GM10248 (cell line): ENCODE results near the gene LTBR.

Source experiments
- CTCF ChIA-PET: fragments of 300-600 bp; sonication (Branson Sonifier 250); formaldehyde crosslinking; extraction: SDS; loops from one replicate; lab custom pipeline; 2021; ENCODE audit warnings: antibody characterized with exemption; lab: Yijun Ruan, JAX
- POLR2A ChIA-PET: fragments of 350-650 bp; sonication (Branson Sonifier 250); formaldehyde crosslinking; extraction: SDS; loops from one replicate; lab custom pipeline; 2020; ENCODE audit warnings: antibody characterized with exemption; lab: Yijun Ruan, JAX
- DNase-seq: peaks from one replicate; pipeline ENCODE4 v3.0.0; 2012; ENCODE audit errors: extremely low spot score
- CTCF ChIP-seq: IDR thresholded peaks from 2 replicates; pipeline ENCODE4 v1.5.1; 2012; ENCODE audit warnings: mild to moderate bottlenecking, low read depth; ENCODE audit errors: extremely low read depth, missing control alignments, control extremely low read depth

The LTBR gene

GRCh38 chr12:6367065-6367968, 16.6 kb upstream of the LTBR start:
- peak; percentile 49 for TF ChIP-seq CTCF
- DNase-seq = peak; percentile 80
- CTCF ChIA-PET = interaction anchor here (0.9 to 2.6 kb wide), 6 partner anchors 10 to 170 kb away, joined by 3 to 14 read pairs (median 3); no protein-coding TSS in a partner anchor
- POLR2A ChIA-PET = interaction anchor here (0.5 to 1.0 kb wide), 2 partner anchors 104 to 191 kb away, joined by 3 to 6 read pairs; no protein-coding TSS in a partner anchor

- ChIA-PET POLR2A (no interaction called here), CTCF (interaction anchor here (1.2 to 2.6 kb wide), 5 partner anchors 11 to 46 kb away, joined by 3 to 14 read pairs (median 3); no protein-coding TSS in a partner anchor)
- DNase-seq = no peak
- no peak for TF ChIP-seq CTCF
These were observed 15.7 kb upstream of the LTBR start for GRCh38 chr12:6367969-6368892.

GRCh38 chr12:6368906-6369525, 14.9 kb upstream of the LTBR start:
- CTCF ChIA-PET = interaction anchor here (1.4 kb wide), 1 partner anchor 46 kb away, joined by 3 read pairs; no protein-coding TSS in a partner anchor
- POLR2A ChIA-PET = no interaction called here
- no peak for TF ChIP-seq CTCF
- no peak for DNase-seq

- no peak for TF ChIP-seq CTCF
- DNase-seq = no peak
- ChIA-PET POLR2A (no interaction called here), CTCF (interaction anchor here (0.8 to 1.0 kb wide), 2 partner anchors 19 to 31 kb away, joined by 3 read pairs; no protein-coding TSS in a partner anchor)
These were observed 13.9 kb upstream of the LTBR start for GRCh38 chr12:6369916-6370575.

GRCh38 chr12:6370576-6370935, 13.4 kb upstream of the LTBR start:
- CTCF ChIA-PET = interaction anchor here (0.8 to 1.0 kb wide), 2 partner anchors 19 to 31 kb away, joined by 3 read pairs; no protein-coding TSS in a partner anchor
- no peak for DNase-seq

More at GRCh38 chr12:6370576-6370935, 13.4 kb upstream of the LTBR start:
- no peak for TF ChIP-seq CTCF
- POLR2A ChIA-PET = no interaction called here
